ENCODE measurements around the gene MORF4L1.
"Not testable (repeated sequence)": the region's sequence is repeated elsewhere in the genome, so short reads cannot be mapped to it uniquely, and the experiment has no call there.

The MORF4L1 gene

GRCh38 chr15:78902281-78903032 is 29.8 kb downstream of the MORF4L1 start:
- not testable (repeated sequence) for DNase-seq

GRCh38 chr15:78904599-78905358 is 32.1 kb downstream of the MORF4L1 start:
- no peak for DNase-seq

- DNase-seq: no peak
Measured at GRCh38 chr15:78906316-78906620, 33.6 kb downstream of the MORF4L1 start.

- no peak for DNase-seq
Measured at GRCh38 chr15:78907577-78907976, 34.9 kb downstream of the MORF4L1 start.

- DNase-seq: no peak
Measured at GRCh38 chr15:78909160-78909695, 36.5 kb downstream of the MORF4L1 start.

- DNase-seq: no peak
Measured at GRCh38 chr15:78909791-78910228, 37.1 kb downstream of the MORF4L1 start.

- no peak for DNase-seq
Measured at GRCh38 chr15:78910271-78910670, 37.6 kb downstream of the MORF4L1 start.

GRCh38 chr15:78912316-78912715 is 39.6 kb downstream of the MORF4L1 start:
- no peak for DNase-seq

- no peak for DNase-seq
Measured at GRCh38 chr15:78913012-78913411, 40.3 kb downstream of the MORF4L1 start.

GRCh38 chr15:78914027-78914764 is 41.5 kb downstream of the MORF4L1 start:
- DNase-seq: no peak

- DNase-seq: no peak
Measured at GRCh38 chr15:78915341-78916087, 42.8 kb downstream of the MORF4L1 start.

GRCh38 chr15:78916088-78916487 is 43.4 kb downstream of the MORF4L1 start:
- no peak for DNase-seq

- no peak for DNase-seq
Measured at GRCh38 chr15:78917888-78918287, 45.2 kb downstream of the MORF4L1 start.

- no peak for DNase-seq
Measured at GRCh38 chr15:78921517-78921916, 48.8 kb downstream of the MORF4L1 start.

- DNase-seq: no peak
Measured at GRCh38 chr15:78921940-78922339, 49.2 kb downstream of the MORF4L1 start.

- no peak for DNase-seq
Measured at GRCh38 chr15:78922527-78922926, 49.8 kb downstream of the MORF4L1 start.

GRCh38 chr15:78923015-78923414 is 50.3 kb downstream of the MORF4L1 start:
- DNase-seq: no peak

GRCh38 chr15:78923480-78924360 is 51.0 kb downstream of the MORF4L1 start:
- no peak for DNase-seq

GRCh38 chr15:78925076-78925624 is 52.5 kb downstream of the MORF4L1 start:
- no peak for DNase-seq

GRCh38 chr15:78925956-78926743 is 53.5 kb downstream of the MORF4L1 start:
- no peak for DNase-seq
